K562 (cell line): Measurements from ENCODE around the gene ATF3. TPM values are rescaled to one million over a fixed set of nuclear protein-coding genes. Genes with fewer than 3 reads are reported as not detected.

Experiments used
- E2F8 ChIP-seq: fragments of 450-650 bp; IDR thresholded peaks from 2 replicates; pipeline ENCODE4 v1.7.1; 2018; ENCODE audit warnings: mild to moderate bottlenecking, low read depth; ENCODE audit not compliant: partially characterized antibody
- EP300 ChIP-seq: IDR thresholded peaks from 2 replicates; pipeline ENCODE4 v1.6.1; 2012; ENCODE audit warnings: low read length, improper control_type of control experiment
- FOXJ3 ChIP-seq: sonication (generic); formaldehyde crosslinking; IDR thresholded peaks from 2 replicates; pipeline ENCODE4 v1.4.0; 2020; ENCODE audit warnings: mild to moderate bottlenecking, missing genetic modification reagents
- HMGXB4 ChIP-seq: sonication (generic); formaldehyde crosslinking; IDR thresholded peaks from 2 replicates; pipeline ENCODE4 v1.8.1; 2023; ENCODE audit warnings: mild to moderate bottlenecking, missing genetic modification reagents
- HNRNPL ChIP-seq: fragments of 200-400 bp; formaldehyde crosslinking; IDR thresholded peaks from 2 replicates; pipeline ENCODE4 v1.6.1; 2017; ENCODE audit warnings: low read depth, mild to moderate bottlenecking, low read length
- ILK ChIP-seq: fragments of 450-650 bp; IDR thresholded peaks from 2 replicates; pipeline ENCODE4 v1.6.1; 2016; ENCODE audit warnings: missing genetic modification characterization, low read depth, mild to moderate bottlenecking, missing compliant biosample characterization, moderate library complexity, borderline replicate concordance
- MAFK ChIP-seq: IDR thresholded peaks from 2 replicates; pipeline ENCODE4 v1.6.1; 2011; ENCODE audit warnings: low read length, improper control_type of control experiment
- MBD2 ChIP-seq: sonication (generic); IDR thresholded peaks from 2 replicates; pipeline ENCODE4 v1.6.1; 2016; ENCODE audit warnings: low read depth, borderline replicate concordance
- MITF ChIP-seq: IDR thresholded peaks from 2 replicates; pipeline ENCODE4 v1.6.1; 2014; ENCODE audit warnings: antibody characterized with exemption
- MYNN ChIP-seq, 2 experiments: sonication (generic); formaldehyde crosslinking in 1 of 2; IDR thresholded peaks; 2 replicates each; pipeline versions ENCODE4 v1.5.0 to v1.6.1; 2016 to 2020; ENCODE audit warnings: antibody characterized with exemption in 1 of 2, missing genetic modification reagents in 1 of 2
- SFPQ ChIP-seq: fragments of 200-400 bp; formaldehyde crosslinking; IDR thresholded peaks from 2 replicates; pipeline ENCODE4 v1.6.1; 2017; ENCODE audit warnings: mild to moderate bottlenecking, low read depth, low read length, moderate library complexity
- TSHZ1 ChIP-seq: fragments of 250-450 bp; sonication (Bioruptor Pico); IDR thresholded peaks from 2 replicates; pipeline ENCODE4 v1.4.0; 2020; ENCODE audit warnings: mild to moderate bottlenecking, moderate library complexity
- ZFP36 ChIP-seq: fragments of 150-350 bp; IDR thresholded peaks from 2 replicates; pipeline ENCODE4 v1.6.1; 2018; ENCODE audit warnings: low read length, low read depth; ENCODE audit not compliant: partially characterized antibody
- ZNF165 ChIP-seq: fragments of 250-450 bp; sonication (Bioruptor Pico); IDR thresholded peaks from 2 replicates; pipeline ENCODE4 v1.4.0; 2020; ENCODE audit warnings: borderline replicate concordance
- ZNF23 ChIP-seq: fragments of 250-450 bp; sonication (Bioruptor Pico); IDR thresholded peaks from 2 replicates; pipeline ENCODE4 v1.4.0; 2020; ENCODE audit warnings: mild to moderate bottlenecking
- ZSCAN29 ChIP-seq: fragments of 450-650 bp; IDR thresholded peaks from 2 replicates; pipeline ENCODE4 v1.6.1; 2017
- polyA plus RNA-seq, 8 experiments: library from polyadenylated mRNA; depleted of rRNA in 4 of 8; stranded (reverse) in 5 of 8; unstranded in 3 of 8; fragments of >200 nt; fragmentation: Nextera tagmentation in 2 of 8; fragmentation: Illumina TruSeq in 1 of 8; extraction: Ambion mirVana in 2 of 8; extraction: Trizol in 1 of 8; gene quantifications; 2 replicates each; pipeline versions ENCODE4 v1.2.1 to v1.2.3, GENCODE V29; 2011 to 2014; ENCODE audit warnings: inconsistent platforms in 1 of 8, missing spikeins in 1 of 8
- total RNA-seq, 7 experiments: library from RNA; depleted of rRNA in 6 of 7; stranded (reverse); fragments of >200 nt in 6 of 7; fragmentation: Illumina TruSeq in 2 of 7; extraction: Trizol in 2 of 7; gene quantifications; 2 replicates each; pipeline versions ENCODE4 v1.2.1 to v1.2.3, GENCODE V29; 2011 to 2021; ENCODE audit warnings: low replicate concordance in 1 of 7

Gene ATF3
- total and polyA plus RNA-seq, 9 of the 15 experiments (the other 6 are each of a cell fraction or from before 2014, with no cell fraction given), result 3.5 to 28.2 (median 19.8) TPM

- TF ChIP-seq SFPQ, result no peak
- TF ChIP-seq HMGXB4 (CRISPR knock-in tag), result no peak; the same call in 1 of the 2 replicates
- TF ChIP-seq MAFK, result no peak
- TF ChIP-seq ZNF23, result no peak
- TF ChIP-seq MYNN (IDR thresholded peaks at IDR 0.05), result no peak
- TF ChIP-seq MYNN (CRISPR knock-in tag; IDR thresholded peaks at IDR 0.05), result no peak
- TF ChIP-seq ZSCAN29, result no peak
- TF ChIP-seq EP300, result no peak
- TF ChIP-seq MBD2, result no peak
- TF ChIP-seq MITF, result no peak
- no peak for TF ChIP-seq HNRNPL
- no peak for TF ChIP-seq E2F8
- TF ChIP-seq ZFP36, result no peak
- no peak for TF ChIP-seq TSHZ1 (CRISPR knock-in tag)
- TF ChIP-seq ILK (tag), result no peak
- TF ChIP-seq FOXJ3 (CRISPR knock-in tag), result no peak
- TF ChIP-seq ZNF165 (CRISPR knock-in tag), result no peak
These were observed 569 bp downstream of the ATF3 start (continued) for GRCh38 chr1:212608959-212609700.
